H9 (cell line): ENCODE results near the gene NDUFV1. TPM values are rescaled to one million over a fixed set of nuclear protein-coding genes. Genes with fewer than 3 reads are reported as not detected.
"Not testable (repeated sequence)": the region's sequence is repeated elsewhere in the genome, so short reads cannot be mapped to it uniquely, and the experiment has no call there.

Experiments
- DNase-seq: peaks from one replicate; pipeline ENCODE4 v3.0.0-alpha.2; 2017
- H2AFZ ChIP-seq: one replicate; pipeline ENCODE4 v1.6.1; 2013; ENCODE audit warnings: mild to moderate bottlenecking, low read length, control low read depth, moderate library complexity
- H2AK5ac ChIP-seq: 2 replicates; pipeline ENCODE4 v1.6.1; 2013; ENCODE audit warnings: low read length, control low read depth, mixed read lengths; ENCODE audit not compliant: insufficient read length
- H2BK120ac ChIP-seq: one replicate; pipeline ENCODE4 v1.6.1; 2013; ENCODE audit warnings: low read depth, mild to moderate bottlenecking, low read length, control low read depth, inconsistent platforms; ENCODE audit not compliant: poor library complexity, severe bottlenecking
- H2BK12ac ChIP-seq: 2 replicates; pipeline ENCODE4 v1.6.1; 2013; ENCODE audit warnings: low read length, control low read depth, mixed read lengths, low read depth; ENCODE audit not compliant: insufficient read length
- H2BK15ac ChIP-seq: 2 replicates; pipeline ENCODE4 v1.6.1; 2013; ENCODE audit warnings: low read depth, low read length, control low read depth
- H2BK20ac ChIP-seq: one replicate; pipeline ENCODE4 v1.6.1; 2013; ENCODE audit warnings: low read depth, mild to moderate bottlenecking, low read length, control low read depth, inconsistent platforms; ENCODE audit not compliant: poor library complexity, severe bottlenecking
- H2BK5ac ChIP-seq: 2 replicates; pipeline ENCODE4 v1.6.1; 2013; ENCODE audit warnings: low read length, control low read depth, mixed read lengths; ENCODE audit not compliant: insufficient read length
- H3K14ac ChIP-seq: 2 replicates; pipeline ENCODE4 v1.6.1; 2013; ENCODE audit warnings: low read length, control low read depth; ENCODE audit not compliant: insufficient read depth
- H3K18ac ChIP-seq: 2 replicates; pipeline ENCODE4 v1.6.1; 2013; ENCODE audit warnings: low read depth, mild to moderate bottlenecking, mixed read lengths, low read length, control low read depth; ENCODE audit not compliant: insufficient read length
- H3K23ac ChIP-seq: 2 replicates; pipeline ENCODE4 v1.6.1; 2013; ENCODE audit warnings: low read length, control low read depth, mixed read lengths, low read depth; ENCODE audit not compliant: insufficient read length
- H3K23me2 ChIP-seq: 2 replicates; pipeline ENCODE4 v1.6.1; 2013; ENCODE audit warnings: low read depth, mild to moderate bottlenecking, mixed read lengths, low read length, control low read depth; ENCODE audit not compliant: insufficient read length, poor library complexity, severe bottlenecking
- H3K27ac ChIP-seq: 2 replicates; pipeline ENCODE4 v1.5.1; 2013; ENCODE audit warnings: low read length, control low read depth, mixed read lengths, low read depth; ENCODE audit not compliant: insufficient read length
- H3K27me3 ChIP-seq: 2 replicates; pipeline ENCODE4 v1.6.1; 2013; ENCODE audit warnings: low read length, control low read depth, inconsistent platforms; ENCODE audit not compliant: insufficient read depth
- H3K4ac ChIP-seq: 2 replicates; pipeline ENCODE4 v1.6.1; 2013; ENCODE audit warnings: low read depth, mild to moderate bottlenecking, control low read depth, inconsistent platforms, low read length, moderate library complexity
- H3K4me1 ChIP-seq: 2 replicates; pipeline ENCODE4 v1.6.1; 2013; ENCODE audit warnings: low read length, control low read depth, inconsistent platforms; ENCODE audit not compliant: insufficient read depth
- H3K4me2 ChIP-seq: 2 replicates; pipeline ENCODE4 v1.6.1; 2013; ENCODE audit warnings: low read length, control low read depth, mixed read lengths; ENCODE audit not compliant: insufficient read length, insufficient read depth
- H3K56ac ChIP-seq: 2 replicates; pipeline ENCODE4 v1.6.1; 2013; ENCODE audit warnings: low read depth, mild to moderate bottlenecking, mixed read lengths, low read length, control low read depth; ENCODE audit not compliant: insufficient read length
- H3K79me1 ChIP-seq: 2 replicates; pipeline ENCODE4 v1.6.1; 2013; ENCODE audit warnings: low read depth, mild to moderate bottlenecking, moderate library complexity, low read length, control low read depth, inconsistent platforms; ENCODE audit not compliant: insufficient read depth, poor library complexity, severe bottlenecking
- H3K79me2 ChIP-seq: 2 replicates; pipeline ENCODE4 v1.6.1; 2013; ENCODE audit warnings: low read length, control low read depth, inconsistent platforms; ENCODE audit not compliant: insufficient read depth
- H3K9ac ChIP-seq: 2 replicates; pipeline ENCODE4 v1.6.1; 2013; ENCODE audit warnings: low read length, control low read depth, mixed read lengths; ENCODE audit not compliant: insufficient read length; ENCODE audit errors: extremely low read depth
- H3K9me3 ChIP-seq: one replicate; pipeline ENCODE4 v1.6.1; 2013; ENCODE audit warnings: low read depth, low read length, inconsistent platforms; ENCODE audit not compliant: control insufficient read depth
- H3T11ph ChIP-seq: one replicate; pipeline ENCODE4 v1.6.1; 2013; ENCODE audit warnings: mild to moderate bottlenecking, low read length, control low read depth, inconsistent platforms
- H4K20me1 ChIP-seq: one replicate; pipeline ENCODE4 v1.6.1; 2013; ENCODE audit not compliant: control insufficient read depth, insufficient read length, insufficient read depth
- H4K5ac ChIP-seq: 2 replicates; pipeline ENCODE4 v1.6.1; 2013; ENCODE audit warnings: low read depth, mild to moderate bottlenecking, mixed read lengths, low read length, control low read depth; ENCODE audit not compliant: insufficient read length
- H4K8ac ChIP-seq: replicated peaks from 2 replicates; pipeline ENCODE4 v1.6.1; 2013; ENCODE audit warnings: low read length, control low read depth, mixed read lengths, low read depth; ENCODE audit not compliant: insufficient read length
- H4K91ac ChIP-seq: 2 replicates; pipeline ENCODE4 v1.6.1; 2013; ENCODE audit warnings: low read depth, mild to moderate bottlenecking, moderate library complexity, mixed read lengths, low read length, control low read depth; ENCODE audit not compliant: insufficient read length
- H3K27ac Mint-ChIP-seq, 3 experiments: 2 replicates in 2 of 3; 3 replicates in 1 of 3; pipeline ENCODE4 v1.8.0; 2020 to 2021; ENCODE audit warnings: mixed read lengths in 3 of 3, mild to moderate bottlenecking in 1 of 3, moderate library complexity in 1 of 3
- H3K27me3 Mint-ChIP-seq: 2 replicates; pipeline ENCODE4 v1.8.0; 2021; ENCODE audit warnings: low read depth, mild to moderate bottlenecking, moderate library complexity, mixed read lengths
- H3K36me3 Mint-ChIP-seq, 3 experiments: 2 replicates in 2 of 3; 3 replicates in 1 of 3; pipeline ENCODE4 v1.8.0; 2020 to 2021; ENCODE audit warnings: low read depth in 3 of 3, mixed read lengths in 3 of 3; ENCODE audit not compliant: insufficient read depth in 1 of 3
- H3K4me1 Mint-ChIP-seq, 2 experiments: 2 replicates each; pipeline ENCODE4 v1.8.0; 2020; ENCODE audit warnings: mixed read lengths in 2 of 2
- H3K4me3 Mint-ChIP-seq, 2 experiments: 2 replicates in 1 of 2; 3 replicates in 1 of 2; pipeline ENCODE4 v1.8.0; 2020 to 2021; ENCODE audit warnings: mild to moderate bottlenecking in 2 of 2, mixed read lengths in 2 of 2, moderate library complexity in 1 of 2
- H3K9me3 Mint-ChIP-seq, 2 experiments: 2 replicates in 1 of 2; 3 replicates in 1 of 2; pipeline ENCODE4 v1.8.0; 2020; ENCODE audit warnings: mild to moderate bottlenecking in 2 of 2, mixed read lengths in 2 of 2, moderate library complexity in 1 of 2
- WGBS: extraction: QIAGEN DNeasy Blood & Tissue Kit; methylation state at CpG from one replicate; pipeline ENCODE4 v1.1.7; 2013; ENCODE audit warnings: missing lambda C conversion rate, low lambda C conversion rate, mixed read lengths; ENCODE audit not compliant: insufficient read length; ENCODE audit errors: extremely low coverage; 5-methylcytosine and 5-hydroxymethylcytosine counted together
- total RNA-seq: library from RNA; stranded (reverse); gene quantifications from 2 replicates; pipeline ENCODE4 v1.2.1, GENCODE V29; 2021

NDUFV1 gene
- total RNA-seq, 1 experiment from 2014 or later = 154 TPM

DNA sequence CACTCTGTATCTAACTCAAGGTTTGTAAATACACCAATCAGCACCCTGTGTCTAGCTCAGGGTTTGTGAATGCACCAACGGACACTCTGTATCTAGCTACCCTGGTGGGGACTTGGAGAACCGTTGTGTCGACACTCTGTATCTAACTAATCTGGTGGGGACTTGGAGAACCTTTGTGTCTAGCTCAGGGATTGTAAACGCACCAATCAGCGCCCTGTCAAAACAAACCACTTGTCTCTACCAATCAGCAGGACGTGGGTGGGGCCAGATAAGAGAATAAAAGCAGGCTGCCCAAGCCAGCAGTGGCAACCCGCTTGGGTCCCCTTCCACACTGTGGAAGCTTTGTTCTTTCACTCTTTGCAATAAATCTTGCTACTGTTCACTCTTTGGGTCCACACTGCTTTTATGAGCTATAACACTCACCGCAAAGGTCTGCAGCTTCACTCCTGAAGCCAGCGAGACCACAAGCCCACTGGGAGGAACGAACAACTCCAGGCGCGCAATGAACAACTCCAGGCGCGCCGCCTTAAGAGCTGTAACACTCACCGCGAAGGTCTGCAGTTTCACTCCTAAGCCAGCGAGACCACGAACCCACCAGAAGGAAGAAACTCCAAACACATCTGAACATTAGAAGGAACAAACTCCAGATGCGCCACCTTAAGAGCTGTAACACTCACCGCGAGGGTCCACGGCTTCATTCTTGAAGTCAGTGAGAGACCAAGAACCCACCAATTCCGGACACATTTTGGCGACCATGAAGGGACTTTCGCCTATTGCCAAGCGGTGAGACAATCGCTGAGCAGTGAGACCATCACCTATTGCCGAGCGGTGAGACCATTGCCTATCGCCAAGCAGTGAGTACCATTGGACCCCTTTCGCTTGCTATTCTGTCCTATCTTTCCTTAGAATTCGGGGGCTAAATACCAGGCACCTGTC is 13.2 kb downstream of the NDUFV1 start:
- peaks cover 50 to 59% of the 10 kb centered on the region in 2 experiments for H3K4me1 Mint-ChIP-seq
- peak overlapping the region; percentile 92 for H3K4me2 ChIP-seq
- H3K9ac ChIP-seq = peak overlapping the region; percentile 64

DNA sequence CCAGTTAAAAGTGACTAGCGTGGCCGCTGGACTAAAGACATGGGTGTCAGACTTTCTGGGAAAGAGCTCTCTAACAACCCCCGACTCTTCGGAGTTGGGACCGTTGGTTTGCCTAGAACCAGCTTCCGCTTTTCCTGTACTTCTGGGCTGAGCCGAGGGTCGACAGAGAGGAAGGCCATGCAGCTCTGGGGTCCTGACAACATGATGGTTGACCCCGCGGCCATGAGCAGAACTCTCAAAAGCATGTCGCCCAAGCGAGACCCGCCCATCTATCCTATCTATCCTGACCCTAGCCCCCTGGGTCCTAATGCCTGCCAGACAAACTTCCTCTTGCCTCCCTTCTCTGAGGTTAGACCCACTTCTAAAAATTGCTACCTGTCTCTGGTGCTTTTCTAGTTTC is 13.9 kb downstream of the NDUFV1 start:
- H4K5ac ChIP-seq, H3K4me1 ChIP-seq, H3K9me3 Mint-ChIP-seq, H2BK20ac ChIP-seq, H3K14ac ChIP-seq, H2BK5ac ChIP-seq, H3K27ac ChIP-seq, H3K18ac ChIP-seq, H4K20me1 ChIP-seq, H4K91ac ChIP-seq, H2AFZ ChIP-seq, H2AK5ac ChIP-seq, H3K56ac ChIP-seq, H4K8ac ChIP-seq, H2BK15ac ChIP-seq, H3K79me2 ChIP-seq, H3K79me1 ChIP-seq, H2BK120ac ChIP-seq, H3K27me3 ChIP-seq, H2BK12ac ChIP-seq, H3K4ac ChIP-seq, H3K9me3 ChIP-seq, H3K23ac ChIP-seq, H3T11ph ChIP-seq, H3K23me2 ChIP-seq: not testable (repeated sequence)
- Histone ChIP-seq H3K4me2 (peak overlapping the region; percentile 92), H3K9ac (peak overlapping the region; percentile 64)
- Mint-ChIP-seq H3K4me3 (peak overlapping the region; percentile 88 to 93), H3K27ac (peak overlapping the region; percentile 61 to 97 (median 94); a peak in 5 of 7 replicates), H3K27me3 (peaks cover 42% of the 10 kb centered on the region), H3K4me1 (peaks cover 56 to 58% of the 10 kb centered on the region in 2 experiments), H3K36me3 (peaks cover 4 to 30% (median 19%) of the 10 kb centered on the region in 3 experiments; a peak in 6 of 7 replicates)
- peak; percentile 62 for DNase-seq
- no CpG with 5 or more reads among the region's 13 CpGs for WGBS

More for the DNA sequence above, 13.2 kb downstream of the NDUFV1 start:
- DNase-seq = peak; percentile 94
- not testable (repeated sequence) for H2BK120ac ChIP-seq, H4K20me1 ChIP-seq, H3K27ac ChIP-seq, H3K18ac ChIP-seq, H3K79me2 ChIP-seq, H3K27me3 ChIP-seq, H3K14ac ChIP-seq, H3T11ph ChIP-seq, H3K23me2 ChIP-seq, H3K79me1 ChIP-seq, H4K91ac ChIP-seq, H2BK15ac ChIP-seq, H2BK5ac ChIP-seq, H3K9me3 ChIP-seq, H3K56ac ChIP-seq, H4K8ac ChIP-seq, H3K9me3 Mint-ChIP-seq, H4K5ac ChIP-seq, H2AK5ac ChIP-seq, H3K23ac ChIP-seq, H2BK12ac ChIP-seq, H3K4ac ChIP-seq, H2BK20ac ChIP-seq, H2AFZ ChIP-seq, H3K4me1 ChIP-seq
- Mint-ChIP-seq H3K27me3 (peaks cover 44% of the 10 kb centered on the region), H3K4me3 (peak overlapping the region; percentile 88 to 93), H3K27ac (peak overlapping the region; percentile 61 to 97 (median 94); a peak in 5 of 7 replicates), H3K36me3 (peaks cover 4 to 24% (median 13%) of the 10 kb centered on the region in 3 experiments; a peak in 6 of 7 replicates)
- WGBS = no CpG with 5 or more reads among the region's 33 CpGs
